BE2C (cell line): Measurements from ENCODE around the gene ACD.
A peak's percentile ranks its signal among the peaks of the same experiment; 100 is the strongest.

Source experiments
- DNase-seq: peaks from one replicate; pipeline ENCODE4 v3.0.0-alpha.2; 2020
- H3K27me3 ChIP-seq: fragments of 250-450 bp; sonication (Bioruptor Pico); 2 replicates; pipeline ENCODE4 v1.5.1; 2020; ENCODE audit warnings: mild to moderate bottlenecking
- H3K36me3 ChIP-seq: fragments of 250-450 bp; sonication (Bioruptor Pico); 2 replicates; pipeline ENCODE4 v1.5.1; 2020; ENCODE audit warnings: mild to moderate bottlenecking
- H3K4me1 ChIP-seq: fragments of 250-450 bp; sonication (Bioruptor Pico); 2 replicates; pipeline ENCODE4 v1.5.1; 2020
- H3K4me3 ChIP-seq: 2 replicates; pipeline ENCODE4 v1.5.1; 2011; ENCODE audit warnings: low read depth, low read length
- H3K9me3 ChIP-seq: fragments of 250-450 bp; sonication (Bioruptor Pico); 2 replicates; pipeline ENCODE4 v1.5.1; 2020
- TF ChIP-seq, protein P1 (sequence below): IDR thresholded peaks from 2 replicates; pipeline ENCODE4 v1.5.1; 2012; ENCODE audit warnings: mild to moderate bottlenecking, low read depth, low read length

Gene ACD

DNA sequence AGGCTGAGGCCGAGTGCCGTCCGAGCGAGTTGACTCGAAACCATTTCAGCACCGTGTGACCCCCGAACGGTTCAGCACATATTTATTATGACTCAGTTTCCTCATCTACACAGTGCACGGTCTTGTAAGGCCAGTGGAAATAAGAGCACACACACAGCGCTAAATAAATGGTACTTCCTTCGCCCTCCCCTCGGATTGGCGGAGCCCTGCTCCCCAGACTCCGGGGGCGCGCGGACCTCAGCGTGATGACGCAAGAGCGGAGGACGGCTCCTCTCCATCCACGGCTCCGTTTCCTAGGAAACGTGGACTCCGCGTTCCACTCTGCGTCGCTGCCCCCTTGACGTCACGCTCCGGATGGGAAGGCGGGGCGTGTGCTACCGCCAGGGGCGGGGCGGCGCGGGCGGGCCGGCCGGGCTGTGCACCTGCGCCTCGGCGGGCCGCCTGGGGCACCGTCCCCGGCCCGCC lies 536 bp upstream of the ACD start, which contains the start of gene PARD6A:
TSS of gene PARD6A (plus strand) at position 397 of the 465 bp plus-strand sequence. CDS start 79 bp downstream, outside the sequence.
- H3K4me1 ChIP-seq = no peaks in the 10 kb centered on the region; the same call in 1 of the 2 replicates
- H3K36me3 ChIP-seq = peaks cover 6% of the 10 kb centered on the region
- H3K27me3 ChIP-seq = no peaks in the 10 kb centered on the region
- peak; percentile 98 for DNase-seq
- TF ChIP-seq, protein P1, sequence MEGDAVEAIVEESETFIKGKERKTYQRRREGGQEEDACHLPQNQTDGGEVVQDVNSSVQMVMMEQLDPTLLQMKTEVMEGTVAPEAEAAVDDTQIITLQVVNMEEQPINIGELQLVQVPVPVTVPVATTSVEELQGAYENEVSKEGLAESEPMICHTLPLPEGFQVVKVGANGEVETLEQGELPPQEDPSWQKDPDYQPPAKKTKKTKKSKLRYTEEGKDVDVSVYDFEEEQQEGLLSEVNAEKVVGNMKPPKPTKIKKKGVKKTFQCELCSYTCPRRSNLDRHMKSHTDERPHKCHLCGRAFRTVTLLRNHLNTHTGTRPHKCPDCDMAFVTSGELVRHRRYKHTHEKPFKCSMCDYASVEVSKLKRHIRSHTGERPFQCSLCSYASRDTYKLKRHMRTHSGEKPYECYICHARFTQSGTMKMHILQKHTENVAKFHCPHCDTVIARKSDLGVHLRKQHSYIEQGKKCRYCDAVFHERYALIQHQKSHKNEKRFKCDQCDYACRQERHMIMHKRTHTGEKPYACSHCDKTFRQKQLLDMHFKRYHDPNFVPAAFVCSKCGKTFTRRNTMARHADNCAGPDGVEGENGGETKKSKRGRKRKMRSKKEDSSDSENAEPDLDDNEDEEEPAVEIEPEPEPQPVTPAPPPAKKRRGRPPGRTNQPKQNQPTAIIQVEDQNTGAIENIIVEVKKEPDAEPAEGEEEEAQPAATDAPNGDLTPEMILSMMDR = no peak
- H3K9me3 ChIP-seq = no peaks in the 10 kb centered on the region
- peak within 1 kb of the TSS; percentile 96 for H3K4me3 ChIP-seq

DNA sequence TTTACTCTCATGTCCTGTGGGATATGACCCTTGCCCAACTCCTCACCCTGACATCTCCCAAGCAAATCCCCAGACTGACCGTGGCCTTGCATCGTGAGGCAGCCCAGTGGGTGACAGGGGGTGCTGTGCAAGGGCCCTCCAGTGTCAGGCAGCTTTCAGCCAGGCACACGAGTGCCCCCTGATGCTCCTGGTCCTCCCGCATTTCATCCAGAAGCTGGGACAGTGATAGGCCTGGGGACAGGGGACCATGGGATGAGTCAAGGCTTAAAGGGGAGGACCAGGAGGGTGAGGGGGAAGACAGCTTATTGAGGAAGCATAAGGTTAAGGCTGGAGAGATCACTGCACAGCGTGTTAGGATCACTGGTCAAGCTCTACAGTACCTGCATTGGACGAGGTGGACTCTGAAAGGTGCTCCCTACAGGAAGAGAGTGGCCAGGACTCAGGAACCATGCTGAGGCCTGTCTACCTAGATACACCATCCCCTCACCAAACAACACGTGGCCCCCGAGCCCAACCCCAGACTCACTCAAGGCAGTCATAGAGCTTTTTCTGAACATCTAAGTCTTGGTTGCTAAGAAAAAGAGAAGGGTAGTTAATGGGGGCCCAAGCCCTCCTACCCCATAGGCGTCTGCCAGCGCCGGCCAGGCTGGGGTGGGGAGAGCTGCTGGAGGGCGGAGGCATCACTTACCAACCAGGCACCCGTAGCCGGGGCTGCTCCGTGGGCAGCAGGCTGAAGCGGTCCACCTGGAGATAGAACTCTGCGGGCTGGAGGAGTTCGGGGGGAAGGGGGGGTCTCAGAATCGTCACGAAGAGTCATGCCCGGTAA lies 998 bp downstream of the ACD start:
- peaks cover 19% of the 10 kb centered on the region for H3K36me3 ChIP-seq
- H3K4me3 ChIP-seq = peak overlapping the region; percentile 96
- no peak for DNase-seq
- no peaks in the 10 kb centered on the region for H3K27me3 ChIP-seq
- no peaks in the 10 kb centered on the region for H3K9me3 ChIP-seq
- no peaks in the 10 kb centered on the region; the same call in 1 of the 2 replicates for H3K4me1 ChIP-seq
- TF ChIP-seq, protein P1 = no peak

DNA sequence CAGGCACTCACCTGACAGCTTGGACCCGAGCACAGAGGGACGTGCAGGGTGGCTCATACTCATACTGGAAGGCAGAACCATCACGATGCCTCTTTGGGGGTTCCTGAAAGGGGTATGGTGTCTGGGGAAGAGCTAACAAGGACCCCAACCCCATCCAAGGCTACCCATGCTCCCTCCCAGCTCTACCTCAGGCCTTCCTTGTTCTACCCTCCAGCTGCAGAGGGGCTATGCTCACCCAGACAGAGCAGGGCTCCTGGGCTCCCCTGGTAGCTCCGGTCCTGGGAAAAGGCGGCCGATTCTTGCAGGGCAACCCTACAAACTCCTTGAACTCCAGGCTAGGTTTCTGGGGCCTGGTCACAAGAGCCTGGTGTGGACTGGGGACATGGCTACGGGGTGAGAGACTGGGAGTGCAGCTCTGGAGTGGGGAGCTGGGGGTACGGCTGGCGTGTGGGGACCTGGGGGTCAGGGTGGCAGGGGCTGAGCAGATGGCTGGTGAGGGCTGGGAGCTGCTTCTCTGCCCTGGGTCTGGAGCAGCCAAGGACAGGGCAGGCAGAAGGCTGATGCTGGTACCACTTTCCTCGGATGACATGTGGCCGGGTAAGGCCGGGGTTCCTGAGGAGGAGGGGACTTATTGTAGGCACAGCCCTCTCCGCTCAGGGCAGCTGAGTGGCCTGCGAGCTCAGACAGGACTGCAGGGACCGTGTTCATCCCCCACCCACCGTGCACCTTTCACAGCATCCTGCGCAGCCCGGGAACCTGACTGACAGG lies 2.1 kb downstream of the ACD start:
- Histone ChIP-seq H3K4me3 (no peak overlapping the region), H3K4me1 (no peaks in the 10 kb centered on the region; the same call in 1 of the 2 replicates), H3K36me3 (peaks cover 19% of the 10 kb centered on the region), H3K9me3 (no peaks in the 10 kb centered on the region), H3K27me3 (no peaks in the 10 kb centered on the region)
- TF ChIP-seq, protein P1 = no peak
- no peak for DNase-seq

DNA sequence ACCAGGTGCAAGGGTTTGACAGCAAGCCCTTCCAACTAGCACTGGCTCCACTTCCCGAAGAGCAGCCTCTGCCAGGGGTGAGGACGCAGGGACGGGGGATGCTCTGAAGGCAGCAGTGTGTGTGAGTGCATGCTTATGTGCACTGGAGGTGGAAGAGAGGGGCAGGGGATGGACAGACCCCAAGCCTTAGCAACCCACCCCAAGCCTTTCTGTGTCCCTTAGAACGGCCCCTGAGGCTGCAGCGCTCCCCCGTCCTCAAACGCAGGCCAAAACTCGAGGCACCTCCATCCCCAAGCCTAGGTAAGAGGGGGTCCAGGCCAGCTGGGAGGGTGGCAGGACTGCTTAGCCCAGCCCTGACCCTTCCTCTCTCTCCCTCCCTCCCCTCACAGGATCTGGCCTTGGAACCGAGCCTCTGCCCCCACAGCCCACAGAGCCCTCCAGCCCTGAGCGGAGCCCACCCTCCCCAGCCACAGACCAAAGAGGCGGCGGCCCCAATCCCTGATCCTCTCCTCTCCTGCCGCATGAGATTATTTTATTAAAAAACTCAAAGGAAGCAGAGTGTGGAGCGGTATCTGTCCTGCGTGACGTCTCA lies 2.9 kb downstream of the ACD start:
- Histone ChIP-seq H3K27me3 (no peaks in the 10 kb centered on the region), H3K4me3 (no peak overlapping the region), H3K4me1 (peaks cover 2% of the 10 kb centered on the region; the same call in 1 of the 2 replicates), H3K36me3 (peaks cover 19% of the 10 kb centered on the region), H3K9me3 (no peaks in the 10 kb centered on the region)
- DNase-seq = no peak
- TF ChIP-seq, protein P1 = no peak

DNA sequence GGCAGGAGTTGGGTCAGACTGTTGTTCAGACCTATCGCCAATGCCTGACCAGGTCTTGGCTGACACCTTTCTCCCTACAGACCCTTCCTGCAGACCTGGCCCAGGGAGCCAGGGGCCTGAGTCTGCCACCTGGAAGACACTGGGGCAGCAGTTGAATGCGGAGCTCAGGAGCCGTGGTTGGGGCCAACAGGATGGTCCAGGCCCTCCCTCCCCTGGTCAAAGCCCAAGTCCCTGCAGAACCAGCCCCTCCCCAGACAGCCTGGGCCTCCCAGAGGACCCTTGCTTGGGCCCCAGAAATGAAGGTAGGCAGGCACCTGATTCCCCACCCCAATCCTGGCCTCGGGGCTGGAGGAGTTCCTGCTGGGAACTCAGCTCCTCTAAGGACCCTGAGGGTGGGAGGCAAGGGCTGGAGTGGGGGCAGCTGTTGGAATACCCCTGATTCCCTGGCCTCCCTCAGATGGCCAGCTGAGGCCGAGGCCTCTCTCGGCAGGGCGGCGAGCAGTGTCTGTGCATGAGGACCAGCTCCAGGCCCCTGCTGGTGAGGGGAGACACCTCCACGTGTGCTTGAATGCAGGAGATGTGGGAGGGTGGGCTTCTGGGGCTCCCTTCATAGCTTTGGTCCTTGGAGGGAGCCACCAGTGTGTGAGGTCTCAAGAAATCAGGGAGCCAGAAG lies 3.6 kb downstream of the ACD start:
- H3K4me3 ChIP-seq = no peak overlapping the region
- H3K36me3 ChIP-seq = peaks cover 19% of the 10 kb centered on the region
- H3K4me1 ChIP-seq = peaks cover 2% of the 10 kb centered on the region; the same call in 1 of the 2 replicates
- TF ChIP-seq, protein P1 = no peak
- H3K27me3 ChIP-seq = no peaks in the 10 kb centered on the region
- H3K9me3 ChIP-seq = no peaks in the 10 kb centered on the region
- no peak for DNase-seq
